GM23338 (cell line): ENCODE measurements around the gene ABHD6. TPM values are rescaled to one million over a fixed set of nuclear protein-coding genes. Genes with fewer than 3 reads are reported as not detected.
"Not testable (repeated sequence)": the region's sequence is repeated elsewhere in the genome, so short reads cannot be mapped to it uniquely, and the experiment has no call there.

ENCODE experiments used
- ATAC-seq: fragments of 200-7000 bp; cut with Tn5 transposase; 3 replicates; pipeline ENCODE4 v1.9.1; 2020
- DNase-seq: peaks from one replicate; pipeline ENCODE4 v3.0.0-alpha.2; 2015; ENCODE audit warnings: low spot score
- H2AFZ ChIP-seq: fragments of 200-600 bp; sonication (generic); 2 replicates; pipeline ENCODE4 v1.8.0; 2016; ENCODE audit warnings: antibody characterized with exemption, mild to moderate bottlenecking, moderate library complexity
- H3F3A ChIP-seq: fragments of 200-600 bp; sonication (generic); replicated peaks from 2 replicates; pipeline ENCODE4 v1.8.0; 2017; ENCODE audit warnings: antibody characterized with exemption, mixed run types, low read depth
- H3K27ac ChIP-seq: fragments of 200-600 bp; sonication (generic); 2 replicates; pipeline ENCODE4 v1.6.1; 2016; ENCODE audit warnings: low read depth
- H3K27me3 ChIP-seq: fragments of 200-600 bp; sonication (generic); 2 replicates; pipeline ENCODE4 v1.8.0; 2016; ENCODE audit warnings: mild to moderate bottlenecking, mixed run types, moderate library complexity; ENCODE audit not compliant: insufficient read depth
- H3K36me3 ChIP-seq: fragments of 200-600 bp; sonication (generic); 2 replicates; pipeline ENCODE4 v1.8.0; 2016; ENCODE audit warnings: mild to moderate bottlenecking; ENCODE audit not compliant: insufficient read depth
- H3K4me1 ChIP-seq: fragments of 200-600 bp; sonication (generic); 2 replicates; pipeline ENCODE4 v1.8.0; 2016; ENCODE audit warnings: mild to moderate bottlenecking, moderate library complexity; ENCODE audit not compliant: insufficient read depth
- H3K4me2 ChIP-seq: fragments of 200-600 bp; sonication (generic); 2 replicates; pipeline ENCODE4 v1.7.1; 2017; ENCODE audit warnings: mixed run types
- H3K4me3 ChIP-seq: fragments of 200-600 bp; sonication (generic); 2 replicates; pipeline ENCODE4 v1.6.1; 2016; ENCODE audit warnings: mixed run types
- H3K79me2 ChIP-seq: fragments of 200-600 bp; sonication (generic); replicated peaks from 2 replicates; pipeline ENCODE4 v1.8.0; 2017; ENCODE audit warnings: mild to moderate bottlenecking; ENCODE audit not compliant: insufficient read depth
- H3K9me2 ChIP-seq: fragments of 200-600 bp; sonication (generic); 2 replicates; pipeline ENCODE4 v1.8.0; 2017; ENCODE audit not compliant: insufficient read depth
- H4K20me1 ChIP-seq: fragments of 200-600 bp; sonication (generic); replicated peaks from 2 replicates; pipeline ENCODE4 v1.8.0; 2017; ENCODE audit warnings: mild to moderate bottlenecking; ENCODE audit not compliant: insufficient read depth
- H3K27ac Mint-ChIP-seq: 2 replicates; pipeline ENCODE4 v1.8.0; 2020; ENCODE audit warnings: inconsistent platforms, mild to moderate bottlenecking, moderate library complexity, mixed read lengths
- H3K27me3 Mint-ChIP-seq: 3 replicates; pipeline ENCODE4 v1.8.0; 2022; ENCODE audit warnings: low read depth, mild to moderate bottlenecking, moderate library complexity, mixed read lengths, inconsistent platforms; ENCODE audit not compliant: insufficient read depth, poor library complexity
- H3K36me3 Mint-ChIP-seq: 3 replicates; pipeline ENCODE4 v1.8.0; 2021; ENCODE audit warnings: low read depth, mild to moderate bottlenecking, inconsistent platforms, moderate library complexity, mixed read lengths
- H3K4me1 Mint-ChIP-seq: 3 replicates; pipeline ENCODE4 v1.8.0; 2020; ENCODE audit warnings: mild to moderate bottlenecking, inconsistent platforms, mixed read lengths
- H3K4me3 Mint-ChIP-seq: 3 replicates; pipeline ENCODE4 v1.8.0; 2021; ENCODE audit warnings: moderate library complexity, mild to moderate bottlenecking, inconsistent platforms, mixed read lengths
- H3K9me3 Mint-ChIP-seq: 3 replicates; pipeline ENCODE4 v1.8.0; 2020; ENCODE audit warnings: moderate library complexity, mild to moderate bottlenecking, inconsistent platforms, mixed read lengths
- EZH2phosphoT487 ChIP-seq: fragments of 200-600 bp; sonication (generic); IDR thresholded peaks from one replicate; pipeline ENCODE4 v1.8.1; 2018; ENCODE audit warnings: antibody characterized with exemption; ENCODE audit not compliant: unreplicated experiment
- JUNB ChIP-seq: IDR thresholded peaks from one replicate; pipeline ENCODE4 v1.6.1; 2016; ENCODE audit warnings: antibody characterized with exemption; ENCODE audit not compliant: unreplicated experiment
- NANOG ChIP-seq: IDR thresholded peaks from 2 replicates; pipeline ENCODE4 v1.6.1; 2016; ENCODE audit warnings: antibody characterized with exemption, borderline replicate concordance
- POLR2AphosphoS5 ChIP-seq: IDR thresholded peaks from 2 replicates; pipeline ENCODE4 v1.6.1; 2016; ENCODE audit warnings: antibody characterized with exemption, low read depth
- REST ChIP-seq: IDR thresholded peaks from one replicate; pipeline ENCODE4 v1.6.1; 2018; ENCODE audit warnings: antibody characterized with exemption; ENCODE audit not compliant: unreplicated experiment
- ZNF462 ChIP-seq: fragments of 250-450 bp; sonication (Bioruptor Pico); IDR thresholded peaks from 2 replicates; pipeline ENCODE4 v1.5.0; 2020; ENCODE audit warnings: mild to moderate bottlenecking, moderate library complexity
- polyA plus RNA-seq: library from polyadenylated mRNA; unstranded; fragments of >200 nt; fragmentation: Nextera tagmentation; extraction: Ambion mirVana; gene quantifications from 2 replicates; pipeline ENCODE4 v1.2.1, GENCODE V29; 2016
- total RNA-seq: library from RNA; depleted of rRNA; stranded (reverse); fragments of >200 nt; shearing (Covaris generic); gene quantifications from 2 replicates; pipeline ENCODE4 v1.2.3, GENCODE V29; 2014
- TF ChIP-seq, protein P1 (sequence below), 2 experiments: fragments of 200-600 bp in 1 of 2; sonication (generic) in 1 of 2; conservative IDR thresholded peaks; 2 replicates each; pipeline versions ENCODE4 v1.5.1 to v1.6.1; 2016 to 2017; ENCODE audit warnings: antibody characterized with exemption in 2 of 2, low read depth in 2 of 2, mild to moderate bottlenecking in 2 of 2, moderate library complexity in 1 of 2

Gene ABHD6
- total and polyA plus RNA-seq, 2 experiments from 2014 or later, result 3.7 to 5.5 TPM

GRCh38 chr3:58200121-58200709 lies 37.4 kb upstream of the ABHD6 start (continued):
- TF ChIP-seq, protein P1, sequence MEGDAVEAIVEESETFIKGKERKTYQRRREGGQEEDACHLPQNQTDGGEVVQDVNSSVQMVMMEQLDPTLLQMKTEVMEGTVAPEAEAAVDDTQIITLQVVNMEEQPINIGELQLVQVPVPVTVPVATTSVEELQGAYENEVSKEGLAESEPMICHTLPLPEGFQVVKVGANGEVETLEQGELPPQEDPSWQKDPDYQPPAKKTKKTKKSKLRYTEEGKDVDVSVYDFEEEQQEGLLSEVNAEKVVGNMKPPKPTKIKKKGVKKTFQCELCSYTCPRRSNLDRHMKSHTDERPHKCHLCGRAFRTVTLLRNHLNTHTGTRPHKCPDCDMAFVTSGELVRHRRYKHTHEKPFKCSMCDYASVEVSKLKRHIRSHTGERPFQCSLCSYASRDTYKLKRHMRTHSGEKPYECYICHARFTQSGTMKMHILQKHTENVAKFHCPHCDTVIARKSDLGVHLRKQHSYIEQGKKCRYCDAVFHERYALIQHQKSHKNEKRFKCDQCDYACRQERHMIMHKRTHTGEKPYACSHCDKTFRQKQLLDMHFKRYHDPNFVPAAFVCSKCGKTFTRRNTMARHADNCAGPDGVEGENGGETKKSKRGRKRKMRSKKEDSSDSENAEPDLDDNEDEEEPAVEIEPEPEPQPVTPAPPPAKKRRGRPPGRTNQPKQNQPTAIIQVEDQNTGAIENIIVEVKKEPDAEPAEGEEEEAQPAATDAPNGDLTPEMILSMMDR (conservative IDR thresholded peaks at IDR 0.05; ENCODE audit: low read depth in 2 of 2), result no peak
- no peak for TF ChIP-seq NANOG
- no peak for TF ChIP-seq POLR2AphosphoS5
- TF ChIP-seq REST, result no peak
- no peak for TF ChIP-seq EZH2phosphoT487

DNA sequence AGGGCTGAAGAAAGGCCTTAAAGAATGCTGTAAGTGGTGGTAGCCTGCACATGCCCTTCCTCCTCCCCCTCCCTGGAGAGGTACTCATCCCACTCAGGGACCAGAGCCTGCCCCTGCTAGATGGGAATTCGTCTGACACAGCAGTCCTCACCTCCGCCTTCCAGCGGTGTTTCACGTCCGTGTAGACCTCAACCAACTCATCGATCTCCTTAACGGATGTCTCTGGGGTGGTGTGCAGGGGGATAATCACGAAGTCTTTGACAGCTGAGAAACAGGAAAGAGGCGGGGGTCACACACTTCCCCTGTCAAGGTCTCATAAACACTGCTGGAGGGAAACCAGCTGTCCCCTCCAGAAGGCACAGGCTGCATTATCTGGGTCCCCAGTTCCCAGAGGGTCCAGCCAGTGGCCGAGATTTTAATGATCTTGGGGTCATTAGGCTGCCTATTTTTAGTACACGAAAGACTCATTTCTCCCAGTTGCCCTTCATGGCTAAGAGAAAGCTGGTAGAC lies 36.7 kb upstream of the ABHD6 start:
- H3K27ac Mint-ChIP-seq, result no peak overlapping the region
- no peaks in the 10 kb centered on the region for H3K4me1 ChIP-seq
- no peak overlapping the region for H2AFZ ChIP-seq
- no peaks in the 10 kb centered on the region for H3F3A ChIP-seq
- no peak for ATAC-seq
- no peak overlapping the region for H3K4me3 Mint-ChIP-seq
- H3K4me1 Mint-ChIP-seq, result no peaks in the 10 kb centered on the region
- TF ChIP-seq ZNF462 (CRISPR knock-in tag) (no peak), JUNB (no peak)
- no peak overlapping the region for H3K27ac ChIP-seq
- no peaks in the 10 kb centered on the region for H3K36me3 ChIP-seq
- H3K79me2 ChIP-seq, result no peaks in the 10 kb centered on the region
- no peaks in the 10 kb centered on the region for H3K27me3 ChIP-seq
- H3K9me3 Mint-ChIP-seq, result 0 out of 3 replicates have a peak, but pooled peaks cover 6% of the 10 kb centered on the region
- H3K9me2 ChIP-seq, result no peaks in the 10 kb centered on the region
- H3K36me3 Mint-ChIP-seq, result no peaks in the 10 kb centered on the region
- no peak overlapping the region for H3K4me2 ChIP-seq
- no peak for DNase-seq
- H3K4me3 ChIP-seq, result no peak overlapping the region
- H4K20me1 ChIP-seq, result no peaks in the 10 kb centered on the region
- peaks cover 3% of the 10 kb centered on the region for H3K27me3 Mint-ChIP-seq

- not testable (repeated sequence) for H3K27me3 Mint-ChIP-seq, H4K20me1 ChIP-seq, H3K4me3 Mint-ChIP-seq, ATAC-seq, H3K9me3 Mint-ChIP-seq, H3F3A ChIP-seq, H3K4me1 ChIP-seq, H3K4me3 ChIP-seq, H3K36me3 Mint-ChIP-seq, H3K4me2 ChIP-seq, H3K27me3 ChIP-seq, H3K27ac ChIP-seq, H3K9me2 ChIP-seq, H3K27ac Mint-ChIP-seq, H3K79me2 ChIP-seq, H2AFZ ChIP-seq, H3K36me3 ChIP-seq, H3K4me1 Mint-ChIP-seq, DNase-seq
Measured at GRCh38 chr3:58201451-58201850, 36.1 kb upstream of the ABHD6 start.
